Measurements from ENCODE around the gene RNF167. TPM values are rescaled to one million over a fixed set of nuclear protein-coding genes. Genes with fewer than 3 reads are reported as not detected.
A peak's percentile ranks its signal among the peaks of the same experiment; 100 is the strongest.

The RNF167 gene
- total and polyA plus RNA-seq, 2 donors (not counting 3 experiments of a cell fraction or from before 2014, with no cell fraction given) = 60.2 to 87.6 TPM

DNA sequence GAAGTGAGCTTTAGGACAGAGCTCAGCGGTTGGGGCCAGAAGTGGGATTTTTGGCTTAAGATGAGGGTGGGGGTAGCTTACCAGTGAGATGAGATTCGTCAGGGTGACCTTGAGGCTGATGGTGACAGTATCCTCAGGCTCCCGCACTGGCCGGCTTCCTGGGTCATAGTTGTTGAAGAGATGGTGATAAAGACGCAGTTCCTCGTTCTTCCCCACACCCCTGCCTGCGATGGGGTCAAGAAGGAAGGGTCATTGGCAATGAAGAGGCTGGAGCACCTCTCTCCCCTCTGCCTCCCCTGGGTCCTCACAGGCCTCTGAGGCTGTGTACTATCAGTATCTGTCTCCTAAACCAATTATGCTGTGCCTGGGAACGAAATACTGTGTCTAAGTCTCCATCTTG, 37.5 kb upstream of the RNF167 start:
- dilution Hi-C loops (cut with MboI; ENCODE audit: extremely low pct_ligation_motif_present, low sequenced_read_pairs) = no loop called here
- H4K20me1 ChIP-seq (replicated peaks; ENCODE audit: control insufficient read depth, extremely low read depth, insufficient read depth, low read length) = no peaks in the 10 kb centered on the region
- H3K9me1 ChIP-seq (replicated peaks; ENCODE audit: control insufficient read depth, extremely low read depth, insufficient read depth, low read length) = no peaks in the 10 kb centered on the region
- no peaks in the 10 kb centered on the region for H3K9me3 ChIP-seq (replicated peaks; ENCODE audit: control insufficient read depth, insufficient read depth, low read length)
- H3K36me3 ChIP-seq (ENCODE audit: control insufficient read depth in 2 of 2, extremely low read depth in 1 of 2, insufficient read depth in 2 of 2, low read length in 2 of 2) = no peaks in the 10 kb centered on the region
- H3K4me1 ChIP-seq (ENCODE audit: control insufficient read depth, extremely low read depth, insufficient read depth, low read length) = peaks cover 10% of the 10 kb centered on the region
- TF ChIP-seq JUN (IDR thresholded peaks at IDR 0.05; ENCODE audit: borderline replicate concordance, insufficient read depth, insufficient read length, low read depth) (no peak), GATA2 (IDR thresholded peaks at IDR 0.05; ENCODE audit: insufficient read depth, insufficient read length, low read depth, low read length) (no peak), MYC (IDR thresholded peaks at IDR 0.05; ENCODE audit: low read depth, low read length) (no peak), POLR2AphosphoS5 (IDR thresholded peaks at IDR 0.05; ENCODE audit: insufficient read depth, low read depth, low read length) (no peak), EZH2 (IDR thresholded peaks at IDR 0.05; ENCODE audit: borderline replicate concordance, low read depth, low read length, severe bottlenecking) (no peak), FOS (IDR thresholded peaks at IDR 0.05; ENCODE audit: borderline replicate concordance, insufficient read depth, low read length) (no peak), POLR2A (IDR thresholded peaks at IDR 0.05; ENCODE audit: low read depth, low read length) (no peak)
- TF ChIP-seq, protein P1, sequence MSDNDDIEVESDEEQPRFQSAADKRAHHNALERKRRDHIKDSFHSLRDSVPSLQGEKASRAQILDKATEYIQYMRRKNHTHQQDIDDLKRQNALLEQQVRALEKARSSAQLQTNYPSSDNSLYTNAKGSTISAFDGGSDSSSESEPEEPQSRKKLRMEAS (IDR thresholded peaks at IDR 0.05; ENCODE audit: insufficient read depth, insufficient read length) = no peak
- TF ChIP-seq, protein P2, sequence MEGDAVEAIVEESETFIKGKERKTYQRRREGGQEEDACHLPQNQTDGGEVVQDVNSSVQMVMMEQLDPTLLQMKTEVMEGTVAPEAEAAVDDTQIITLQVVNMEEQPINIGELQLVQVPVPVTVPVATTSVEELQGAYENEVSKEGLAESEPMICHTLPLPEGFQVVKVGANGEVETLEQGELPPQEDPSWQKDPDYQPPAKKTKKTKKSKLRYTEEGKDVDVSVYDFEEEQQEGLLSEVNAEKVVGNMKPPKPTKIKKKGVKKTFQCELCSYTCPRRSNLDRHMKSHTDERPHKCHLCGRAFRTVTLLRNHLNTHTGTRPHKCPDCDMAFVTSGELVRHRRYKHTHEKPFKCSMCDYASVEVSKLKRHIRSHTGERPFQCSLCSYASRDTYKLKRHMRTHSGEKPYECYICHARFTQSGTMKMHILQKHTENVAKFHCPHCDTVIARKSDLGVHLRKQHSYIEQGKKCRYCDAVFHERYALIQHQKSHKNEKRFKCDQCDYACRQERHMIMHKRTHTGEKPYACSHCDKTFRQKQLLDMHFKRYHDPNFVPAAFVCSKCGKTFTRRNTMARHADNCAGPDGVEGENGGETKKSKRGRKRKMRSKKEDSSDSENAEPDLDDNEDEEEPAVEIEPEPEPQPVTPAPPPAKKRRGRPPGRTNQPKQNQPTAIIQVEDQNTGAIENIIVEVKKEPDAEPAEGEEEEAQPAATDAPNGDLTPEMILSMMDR (IDR thresholded peaks at IDR 0.05; ENCODE audit: extremely low read depth in 1 of 2, insufficient read depth in 1 of 2, low read depth in 1 of 2, low read length in 2 of 2) = no peak
- H3K4me3 ChIP-seq (replicated peaks in 1 of 3; ENCODE audit: insufficient read depth in 1 of 3, low read depth in 1 of 3, low read length in 3 of 3) = no peak overlapping the region
- no peaks in the 10 kb centered on the region for H3K79me2 ChIP-seq (ENCODE audit: control insufficient read depth, insufficient read depth, low read length)
- no peak for FAIRE-seq
- H3K27ac ChIP-seq (ENCODE audit: insufficient read depth, low read depth, low read length) = no peak overlapping the region
- CTCF ChIA-PET = interaction anchor here (0.9 to 6.9 kb wide), 14 partner anchors 22 to 335 kb away, joined by 3 to 70 read pairs (median 4); partner anchors contain the start of genes ARRB2, GLTPD2, PFN1 and PSMB6
- DNase-seq (ENCODE audit: low read depth, low spot score) = no peak
- BruUV-seq (replicated peaks) = no TSS peak
- no peak overlapping the region for H3K4me2 ChIP-seq (ENCODE audit: insufficient read depth, low read length)
- intact Hi-C loops (cut with micrococcal nuclease) = loop anchor here (5.0 kb wide), 2 partner anchors 115 to 170 kb away; partner anchors contain the start of genes GLTPD2, MED11 and VMO1
- H3K9ac ChIP-seq (replicated peaks; ENCODE audit: extremely low read depth, insufficient read depth, low read length) = no peak overlapping the region
- peak overlapping the region; percentile 6 for H2AFZ ChIP-seq (ENCODE audit: low read depth, low read length)
- POLR2A ChIA-PET = interaction anchor here (1.3 kb wide), 1 partner anchor 192 kb away, joined by 6 read pairs; the partner anchor contains the start of gene ARRB2
- H3K27me3 ChIP-seq (ENCODE audit: control insufficient read depth in 2 of 2, insufficient read depth in 2 of 2, low read length in 2 of 2) = no peaks in the 10 kb centered on the region

Data from endothelial cell of umbilical vein (primary cell).